ENCODE data around the gene UBD. TPM values are rescaled to one million over a fixed set of nuclear protein-coding genes. Genes with fewer than 3 reads are reported as not detected.

UBD gene
- 0.44 to 0.95 TPM (median 0.61 TPM) in 5 replicates for total RNA-seq (2022; extraction: Qiagen RNA extraction; ENCODE audit: low read depth)

GRCh38 chr6:29559524-29560287 is at the start of gene UBD:
Gene UBD (minus strand): TSS chr6:29559732. CDS start chr6:29559701, 31 bp downstream.

GRCh38 chr6:29584821-29585220 is 25.3 kb upstream of the UBD start, which contains the start of gene OR2H2:
Gene OR2H2 (plus strand): TSS chr6:29585121. CDS start chr6:29587945, 2,824 bp downstream.

Other genes starting within 250 kb of the UBD start
- not detected in 5 replicates for gene OR5V1, start 190.9 kb downstream of the UBD start, total RNA-seq (2022; extraction: Qiagen RNA extraction; ENCODE audit: low read depth)
- gene OR12D3, start 184.4 kb downstream of the UBD start, total RNA-seq (2022; extraction: Qiagen RNA extraction; ENCODE audit: low read depth), result not detected in 5 replicates
- gene OR12D2, start 164.1 kb downstream of the UBD start, total RNA-seq (2022; extraction: Qiagen RNA extraction; ENCODE audit: low read depth), result not detected in 5 replicates
- not detected in 5 replicates for gene OR12D1, start 144.8 kb downstream of the UBD start, total RNA-seq (2022; extraction: Qiagen RNA extraction; ENCODE audit: low read depth)
- gene OR10C1, start 120.4 kb downstream of the UBD start, total RNA-seq (2022; extraction: Qiagen RNA extraction; ENCODE audit: low read depth), result not detected in 5 replicates
- not detected in 5 replicates for gene OR11A1, start 102.7 kb downstream of the UBD start, total RNA-seq (2022; extraction: Qiagen RNA extraction; ENCODE audit: low read depth)
- gene OR2H1, start 102.6 kb downstream of the UBD start, total RNA-seq (2022; extraction: Qiagen RNA extraction; ENCODE audit: low read depth), result not detected in 5 replicates
- gene MAS1L, start 71.8 kb downstream of the UBD start, total RNA-seq (2022; extraction: Qiagen RNA extraction; ENCODE audit: low read depth), result not detected in 5 replicates
- gene OR2H2, start 25.4 kb upstream of the UBD start, total RNA-seq (2022; extraction: Qiagen RNA extraction; ENCODE audit: low read depth), result not detected in 5 replicates
- 2.8 to 5.7 TPM (median 5.1 TPM) in 5 replicates for gene GABBR1, start 73.5 kb upstream of the UBD start, total RNA-seq (2022; extraction: Qiagen RNA extraction; ENCODE audit: low read depth)
- not detected in 5 replicates for gene MOG, start 97.4 kb upstream of the UBD start, total RNA-seq (2022; extraction: Qiagen RNA extraction; ENCODE audit: low read depth)
- gene ZFP57, start 121.4 kb upstream of the UBD start, total RNA-seq (2022; extraction: Qiagen RNA extraction; ENCODE audit: low read depth), result not detected in 5 replicates
- gene HLA-F, start 163.7 kb upstream of the UBD start, total RNA-seq (2022; extraction: Qiagen RNA extraction; ENCODE audit: low read depth), result 4.1 to 4.8 TPM (median 4.5 TPM) in 5 replicates

Data from A549 treated with GW870086 at 1 μM for 4 hours (cell line).